Measurements from ENCODE around the gene AFM. TPM values are rescaled to one million over a fixed set of nuclear protein-coding genes. Genes with fewer than 3 reads are reported as not detected.

The AFM gene
- total RNA-seq, 4 donors from 2014 or later, result 0.29 to 0.55 TPM; not detected in 2

DNA sequence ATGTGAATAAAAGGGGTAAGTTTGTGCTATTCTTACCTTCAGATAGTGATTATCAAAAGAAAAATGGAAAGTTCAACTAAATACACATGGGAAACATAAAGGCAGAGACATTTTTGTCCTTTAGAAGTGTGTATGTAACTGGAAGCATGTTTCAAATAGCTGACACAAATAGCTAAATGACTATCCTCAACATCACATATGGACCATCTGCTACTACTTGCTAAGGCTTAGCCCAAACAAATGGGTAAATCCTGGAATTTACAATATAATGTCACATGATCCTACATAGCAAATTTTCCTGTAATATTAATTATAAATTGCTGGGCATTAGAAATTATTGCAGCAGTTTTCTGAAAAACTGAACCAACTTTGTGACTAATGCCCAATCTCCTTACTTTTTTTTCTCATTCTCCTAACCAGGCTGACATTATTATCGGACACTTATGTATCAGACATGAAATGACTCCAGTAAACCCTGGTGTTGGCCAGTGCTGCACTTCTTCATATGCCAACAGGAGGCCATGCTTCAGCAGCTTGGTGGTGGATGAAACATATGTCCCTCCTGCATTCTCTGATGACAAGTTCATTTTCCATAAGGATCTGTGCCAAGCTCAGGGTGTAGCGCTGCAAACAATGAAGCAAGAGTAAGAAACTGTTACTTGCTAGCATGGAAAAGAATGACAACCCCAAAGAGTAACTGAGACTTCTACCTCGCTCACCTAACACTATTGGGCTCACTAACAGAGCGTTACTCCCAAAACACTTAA, 29.4 kb upstream of the AFM start:
- no peak for TF ChIP-seq POLR2A (IDR thresholded peaks at IDR 0.05)
- TF ChIP-seq, protein P1, sequence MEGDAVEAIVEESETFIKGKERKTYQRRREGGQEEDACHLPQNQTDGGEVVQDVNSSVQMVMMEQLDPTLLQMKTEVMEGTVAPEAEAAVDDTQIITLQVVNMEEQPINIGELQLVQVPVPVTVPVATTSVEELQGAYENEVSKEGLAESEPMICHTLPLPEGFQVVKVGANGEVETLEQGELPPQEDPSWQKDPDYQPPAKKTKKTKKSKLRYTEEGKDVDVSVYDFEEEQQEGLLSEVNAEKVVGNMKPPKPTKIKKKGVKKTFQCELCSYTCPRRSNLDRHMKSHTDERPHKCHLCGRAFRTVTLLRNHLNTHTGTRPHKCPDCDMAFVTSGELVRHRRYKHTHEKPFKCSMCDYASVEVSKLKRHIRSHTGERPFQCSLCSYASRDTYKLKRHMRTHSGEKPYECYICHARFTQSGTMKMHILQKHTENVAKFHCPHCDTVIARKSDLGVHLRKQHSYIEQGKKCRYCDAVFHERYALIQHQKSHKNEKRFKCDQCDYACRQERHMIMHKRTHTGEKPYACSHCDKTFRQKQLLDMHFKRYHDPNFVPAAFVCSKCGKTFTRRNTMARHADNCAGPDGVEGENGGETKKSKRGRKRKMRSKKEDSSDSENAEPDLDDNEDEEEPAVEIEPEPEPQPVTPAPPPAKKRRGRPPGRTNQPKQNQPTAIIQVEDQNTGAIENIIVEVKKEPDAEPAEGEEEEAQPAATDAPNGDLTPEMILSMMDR (IDR thresholded peaks at IDR 0.05 in 4 of 5, conservative IDR thresholded peaks at IDR 0.05 in 1 of 5), result no peak
- no peaks in the 10 kb centered on the region for H3K27me3 ChIP-seq
- H3K27ac ChIP-seq, result no peak overlapping the region
- no peaks in the 10 kb centered on the region for H3K4me1 ChIP-seq
- no peaks in the 10 kb centered on the region for H3K36me3 ChIP-seq
- intact Hi-C loops (cut with DNase I; ENCODE audit: low total_unique reads) (no loop called here), in situ Hi-C loops (cut with MboI; ENCODE audit: low sequenced_read_pairs in 4 of 4) (no loop called here)
- H3K9me3 ChIP-seq, result no peaks in the 10 kb centered on the region
- ATAC-seq, result no peak
- no peak overlapping the region for H3K4me3 ChIP-seq
- no peak for DNase-seq

DNA sequence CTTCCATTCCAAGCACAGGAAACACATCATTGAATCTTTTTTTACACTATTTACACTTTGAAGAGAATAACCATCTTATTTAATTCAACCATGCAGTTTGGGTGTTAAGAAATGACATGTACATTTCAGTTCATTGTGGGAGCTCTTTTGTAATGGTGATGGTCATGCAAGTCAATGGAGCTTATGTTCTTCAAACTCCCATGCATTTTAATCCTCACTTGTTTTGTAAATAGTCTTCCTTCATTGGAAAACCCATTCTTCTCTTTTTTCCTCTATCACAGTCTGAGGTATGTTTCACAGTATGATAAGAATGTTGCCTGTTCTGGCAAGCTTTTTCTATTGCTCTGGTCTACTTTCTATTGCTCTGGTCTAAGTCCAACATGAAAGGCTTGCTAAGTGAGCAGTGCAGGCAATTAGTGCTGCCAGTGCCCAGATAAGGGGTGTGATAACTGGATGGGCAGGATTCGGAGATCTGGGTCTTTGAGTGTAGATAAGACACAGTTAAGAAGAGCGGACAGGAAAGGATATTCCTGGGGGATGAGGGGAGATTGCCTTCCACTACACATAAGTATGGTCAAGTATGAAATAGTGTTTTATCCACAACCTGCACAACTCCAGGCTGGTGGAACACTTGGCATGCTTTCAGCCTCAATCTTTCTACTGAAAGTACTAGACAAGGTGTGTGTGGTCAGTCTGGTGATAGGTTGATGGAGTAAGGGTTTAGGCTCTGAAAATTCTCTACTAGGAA, 28.4 kb upstream of the AFM start:
- Histone ChIP-seq H3K9me3 (no peaks in the 10 kb centered on the region), H3K4me1 (no peaks in the 10 kb centered on the region), H3K4me3 (no peak overlapping the region), H3K27me3 (no peaks in the 10 kb centered on the region), H3K36me3 (no peaks in the 10 kb centered on the region), H3K27ac (no peak overlapping the region)
- no peak for DNase-seq
- in situ Hi-C loops (cut with MboI; ENCODE audit: low sequenced_read_pairs in 4 of 4) (no loop called here), intact Hi-C loops (cut with DNase I; ENCODE audit: low total_unique reads) (no loop called here)
- no peak for ATAC-seq
- no peak for TF ChIP-seq POLR2A (IDR thresholded peaks at IDR 0.05)
- TF ChIP-seq, protein P1 (IDR thresholded peaks at IDR 0.05 in 4 of 5, conservative IDR thresholded peaks at IDR 0.05 in 1 of 5), result no peak

DNA sequence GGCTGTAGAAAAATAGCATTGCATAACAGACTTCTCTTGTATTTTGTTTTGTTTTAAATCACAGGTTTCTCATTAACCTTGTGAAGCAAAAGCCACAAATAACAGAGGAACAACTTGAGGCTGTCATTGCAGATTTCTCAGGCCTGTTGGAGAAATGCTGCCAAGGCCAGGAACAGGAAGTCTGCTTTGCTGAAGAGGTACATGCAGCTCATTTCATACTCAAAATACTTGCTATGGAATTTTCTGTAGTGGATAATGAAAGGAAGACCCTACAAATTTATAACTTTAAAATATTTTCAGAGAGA, 27.9 kb upstream of the AFM start:
- no peak overlapping the region for H3K27ac ChIP-seq
- H3K27me3 ChIP-seq, result no peaks in the 10 kb centered on the region
- TF ChIP-seq, protein P1 (IDR thresholded peaks at IDR 0.05 in 4 of 5, conservative IDR thresholded peaks at IDR 0.05 in 1 of 5), result no peak
- no peak for TF ChIP-seq POLR2A (IDR thresholded peaks at IDR 0.05)
- in situ Hi-C loops (cut with MboI; ENCODE audit: low sequenced_read_pairs in 4 of 4) (no loop called here), intact Hi-C loops (cut with DNase I; ENCODE audit: low total_unique reads) (no loop called here)
- ATAC-seq (no peak), DNase-seq (no peak)
- H3K36me3 ChIP-seq, result no peaks in the 10 kb centered on the region
- H3K4me1 ChIP-seq, result no peaks in the 10 kb centered on the region
- H3K4me3 ChIP-seq, result no peak overlapping the region
- no peaks in the 10 kb centered on the region for H3K9me3 ChIP-seq

DNA sequence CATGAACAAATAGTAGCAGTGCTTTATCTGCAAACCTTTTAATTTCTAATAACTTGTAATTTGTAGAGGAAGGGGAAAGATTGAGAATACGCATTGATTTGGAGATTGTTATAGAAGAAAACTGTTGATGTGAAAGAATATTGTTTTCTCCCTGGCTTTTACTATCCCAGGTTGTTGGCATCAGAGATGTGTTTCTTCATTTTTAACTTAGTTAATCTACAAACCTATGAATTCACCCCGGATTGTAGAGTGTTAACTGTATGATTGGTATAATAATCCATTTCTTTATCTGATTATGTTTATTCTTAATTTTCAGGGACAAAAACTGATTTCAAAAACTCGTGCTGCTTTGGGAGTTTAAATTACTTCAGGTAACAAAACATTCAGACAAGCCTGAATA, 26.6 kb upstream of the AFM start:
- H3K4me3 ChIP-seq, result no peak overlapping the region
- no peak overlapping the region for H3K27ac ChIP-seq
- TF ChIP-seq, protein P1 (IDR thresholded peaks at IDR 0.05 in 4 of 5, conservative IDR thresholded peaks at IDR 0.05 in 1 of 5), result no peak
- TF ChIP-seq POLR2A (IDR thresholded peaks at IDR 0.05), result no peak
- no peaks in the 10 kb centered on the region for H3K4me1 ChIP-seq
- H3K27me3 ChIP-seq, result no peaks in the 10 kb centered on the region
- no peak for ATAC-seq
- intact Hi-C loops (cut with DNase I; ENCODE audit: low total_unique reads) (no loop called here), in situ Hi-C loops (cut with MboI; ENCODE audit: low sequenced_read_pairs in 4 of 4) (no loop called here)
- DNase-seq, result no peak
- no peaks in the 10 kb centered on the region for H3K9me3 ChIP-seq
- H3K36me3 ChIP-seq, result no peaks in the 10 kb centered on the region
